Effector CD8-positive, alpha-beta T cell (primary cell): ENCODE results near the gene FAT4.

Experiments
- DNase-seq: peaks from one replicate; lab custom pipeline; 2025; lab: John Stamatoyannopoulos, UW
- total RNA-seq, 4 experiments: gene quantifications; one replicate each; lab custom pipeline; 2026; lab: John Stamatoyannopoulos, UW

Gene FAT4
- 0 to 1.1 (median 0.31) reads per million in 4 experiments for total RNA-seq

- no peak for DNase-seq
Observed at GRCh38 chr4:125314676-125315575, at the start of gene FAT4. Gene FAT4 (plus strand): TSS chr4:125314955. CDS start chr4:125316412, 1,457 bp downstream.

- DNase-seq = no peak
Observed at GRCh38 chr4:125265846-125266245, 48.9 kb upstream of the FAT4 start.

- no peak for DNase-seq
Observed at GRCh38 chr4:125266901-125267604, 47.7 kb upstream of the FAT4 start.

GRCh38 chr4:125267630-125268029 lies 47.1 kb upstream of the FAT4 start:
- DNase-seq = no peak

GRCh38 chr4:125268068-125268755 lies 46.5 kb upstream of the FAT4 start:
- DNase-seq = no peak

- DNase-seq = no peak
Observed at GRCh38 chr4:125276811-125277210, 37.9 kb upstream of the FAT4 start.

- no peak for DNase-seq
Observed at GRCh38 chr4:125277790-125278189, 37.0 kb upstream of the FAT4 start.

- DNase-seq = no peak
Observed at GRCh38 chr4:125280892-125281403, 33.8 kb upstream of the FAT4 start.

GRCh38 chr4:125283707-125284279 lies 31.0 kb upstream of the FAT4 start:
- DNase-seq = no peak

GRCh38 chr4:125297116-125297515 lies 17.6 kb upstream of the FAT4 start:
- no peak for DNase-seq

GRCh38 chr4:125303058-125303457 lies 11.7 kb upstream of the FAT4 start:
- no peak for DNase-seq

- no peak for DNase-seq
Observed at GRCh38 chr4:125303821-125304220, 10.9 kb upstream of the FAT4 start.

- DNase-seq = no peak
Observed at GRCh38 chr4:125306112-125306511, 8.6 kb upstream of the FAT4 start.

GRCh38 chr4:125306533-125306932 lies 8.2 kb upstream of the FAT4 start:
- DNase-seq = no peak

- DNase-seq = no peak
Observed at GRCh38 chr4:125311503-125311902, 3.3 kb upstream of the FAT4 start.

- DNase-seq = no peak
Observed at GRCh38 chr4:125313497-125313896, 1.3 kb upstream of the FAT4 start.

GRCh38 chr4:125313989-125314667 lies 627 bp upstream of the FAT4 start:
- DNase-seq = no peak

GRCh38 chr4:125315576-125316400 lies 1.0 kb downstream of the FAT4 start:
- DNase-seq = no peak

- no peak for DNase-seq
Observed at GRCh38 chr4:125316401-125316790, 1.6 kb downstream of the FAT4 start.

GRCh38 chr4:125316791-125317524 lies 2.2 kb downstream of the FAT4 start:
- no peak for DNase-seq
